Skin of body (tissue), 2 donors: ENCODE results near the gene CMSS1. TPM values are rescaled to one million over a fixed set of nuclear protein-coding genes. Genes with fewer than 3 reads are reported as not detected.

Experiments
- DNase-seq: peaks from one replicate; lab custom pipeline; 2025; lab: John Stamatoyannopoulos, UW
- total RNA-seq: library from RNA; depleted of rRNA; stranded (reverse); fragments of >200 nt; gene quantifications from one replicate; pipeline ENCODE4 v1.2.3, GENCODE V29; 2014

The CMSS1 gene
- total RNA-seq, 1 donor from 2014 or later = 12.9 TPM

DNA sequence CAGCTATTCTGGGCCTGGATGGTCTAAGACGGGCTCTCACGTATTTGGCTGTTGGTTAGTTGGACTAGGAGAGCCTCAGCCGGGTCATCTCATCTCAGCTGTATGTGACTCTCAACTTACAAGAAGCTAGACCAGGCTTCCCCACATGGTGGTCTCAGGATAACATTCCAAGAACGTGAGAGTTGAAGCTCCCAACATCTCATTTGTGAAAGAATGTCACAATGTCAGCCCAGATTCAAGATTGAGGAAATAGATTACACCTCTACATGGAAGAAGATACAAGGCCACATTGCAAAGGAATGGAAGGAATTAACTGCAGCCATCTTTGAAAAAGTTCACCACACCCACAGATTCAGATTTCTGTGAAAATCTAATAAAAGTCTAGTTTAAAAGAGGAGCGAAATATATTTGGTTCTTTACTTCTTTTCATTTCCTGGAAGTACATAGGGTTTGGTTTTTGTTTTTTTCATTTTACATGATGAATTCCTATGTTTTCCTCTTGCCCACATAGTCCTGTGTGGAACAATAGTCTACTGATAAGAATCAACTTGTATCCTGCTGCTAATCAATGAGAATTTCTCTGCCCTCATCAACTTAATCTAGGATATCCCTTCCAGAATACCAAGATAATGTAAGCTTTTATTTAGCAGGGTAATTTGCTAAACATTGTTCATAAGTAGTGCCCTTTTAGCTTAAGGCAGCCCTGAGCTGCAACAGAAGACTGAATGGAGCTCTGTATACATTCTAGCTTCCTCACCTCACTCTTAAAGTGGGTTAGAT lies 116.5 kb downstream of the CMSS1 start:
- no peak for DNase-seq

DNA sequence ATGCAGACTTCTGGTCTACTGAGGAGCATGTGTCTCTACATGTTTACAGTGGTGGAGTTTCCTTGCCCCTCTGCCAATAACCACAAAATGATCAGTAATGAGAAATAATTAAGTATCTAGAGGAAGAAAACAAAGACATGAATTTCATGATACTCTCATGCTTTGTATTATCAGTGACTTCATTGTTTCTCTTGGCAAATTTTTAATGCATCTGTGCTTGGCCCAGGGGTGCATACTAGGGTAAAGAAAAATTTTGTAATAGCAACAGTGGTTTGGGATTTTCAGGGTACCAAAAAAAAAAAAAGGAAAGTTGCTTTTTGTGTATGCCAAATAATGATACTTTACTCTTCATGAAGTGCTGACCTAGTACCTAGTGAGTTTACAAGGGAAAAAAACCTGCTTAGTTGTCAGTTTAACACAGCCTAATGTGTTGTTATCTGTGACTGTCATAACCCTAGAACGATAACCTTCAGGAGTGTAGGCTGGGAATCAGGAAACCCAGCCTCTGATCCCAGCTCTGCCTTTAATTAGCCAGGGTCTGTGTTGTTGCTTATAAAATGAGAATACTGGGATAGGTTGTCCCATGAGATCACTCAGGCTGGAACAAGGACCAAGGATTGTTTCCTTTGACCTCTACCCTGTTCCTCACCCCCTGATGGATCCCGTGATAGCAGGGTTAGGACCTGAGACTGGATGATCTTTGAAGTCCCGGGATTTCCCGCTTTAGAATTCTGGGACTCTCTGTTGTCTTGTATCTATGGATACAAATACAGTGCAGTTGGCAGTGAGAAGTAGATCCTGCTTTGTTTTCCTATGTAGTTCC lies 117.5 kb downstream of the CMSS1 start:
- peak; percentile 88 for DNase-seq

DNA sequence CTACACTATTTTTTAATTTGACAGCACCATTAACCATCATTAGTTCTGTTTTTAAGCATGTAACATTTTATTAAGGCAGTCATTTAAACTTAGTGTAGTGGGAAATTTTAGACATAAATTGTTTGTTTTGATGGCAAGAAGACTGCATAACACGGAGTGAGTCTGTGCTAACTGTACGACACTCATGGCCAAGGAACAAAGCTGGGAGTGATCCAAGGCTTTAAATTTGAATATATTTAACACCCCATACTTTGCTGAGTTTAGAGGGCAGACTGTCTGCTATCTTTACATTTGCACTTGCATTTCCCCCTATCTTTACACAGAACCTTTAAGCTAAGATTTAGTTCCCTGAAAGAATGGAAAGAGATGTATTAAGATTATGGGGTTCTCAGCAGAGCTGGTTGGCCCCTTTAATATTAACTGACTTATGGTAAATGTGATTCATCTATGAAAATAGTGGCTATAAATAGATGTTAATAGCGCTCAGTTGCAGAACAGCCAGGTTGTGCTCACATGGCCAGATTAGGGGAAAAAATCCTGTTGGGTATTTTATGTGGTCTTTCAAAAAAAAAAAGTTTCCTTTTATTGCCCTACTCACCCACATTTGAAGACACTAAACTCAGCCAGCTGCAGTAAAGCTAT lies 120.7 kb downstream of the CMSS1 start:
- DNase-seq = no peak

DNA sequence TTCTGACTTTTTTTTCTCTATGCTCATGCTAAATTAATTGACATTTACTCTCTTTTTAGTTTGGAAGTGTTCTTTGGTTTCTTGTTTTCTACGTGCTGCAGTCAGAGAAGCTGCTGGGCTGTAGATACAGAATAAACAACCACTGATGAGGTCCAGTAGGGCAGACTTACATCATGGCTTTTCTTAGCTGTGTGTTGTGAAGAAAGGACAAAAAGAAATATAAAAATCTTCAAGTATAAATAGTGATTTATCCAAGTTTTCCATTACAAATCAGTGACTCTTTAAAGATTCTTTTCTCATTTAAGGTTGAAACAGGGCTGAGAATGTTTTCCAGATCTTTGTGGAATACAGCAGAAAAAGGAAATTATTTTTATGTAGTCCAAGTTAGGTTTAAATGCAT lies 122.2 kb downstream of the CMSS1 start:
- DNase-seq = no peak

DNA sequence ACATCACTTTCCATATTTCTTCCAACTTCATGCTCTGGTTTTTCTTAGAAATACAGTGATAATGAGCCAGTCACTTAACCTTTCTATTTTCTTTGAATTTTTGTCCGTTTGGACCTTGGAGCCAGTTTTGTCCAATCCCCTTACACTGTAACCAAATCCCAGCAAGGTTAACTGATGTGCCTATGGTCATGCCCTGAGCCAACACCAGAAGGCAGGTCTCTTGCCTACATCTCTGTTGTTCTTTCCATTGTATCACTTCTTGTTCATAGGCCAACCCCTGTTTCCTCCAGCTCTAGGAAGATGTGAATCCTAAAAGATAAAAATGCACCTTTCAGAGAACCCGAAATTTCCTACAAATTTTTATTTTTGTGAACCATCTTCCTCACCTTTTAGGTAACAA lies 122.7 kb downstream of the CMSS1 start:
- DNase-seq = no peak

DNA sequence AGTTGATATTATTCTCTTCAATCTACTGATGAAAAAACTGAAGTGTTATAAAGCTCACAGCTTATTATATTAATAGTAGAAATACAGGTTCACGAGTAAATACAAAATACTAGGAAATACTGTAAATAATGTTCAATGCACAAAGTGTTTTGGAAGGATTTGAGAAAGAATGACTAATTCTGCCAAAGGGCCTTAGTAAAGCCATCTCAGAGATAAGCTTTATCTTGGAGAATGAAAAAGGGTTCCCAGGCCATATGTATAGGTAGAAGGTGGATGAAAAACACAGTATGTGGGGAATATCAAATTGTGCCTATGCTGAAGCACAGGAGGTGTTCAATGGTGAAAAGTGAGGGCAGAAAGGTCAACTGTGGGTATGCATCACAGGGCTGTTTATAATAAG lies 123.5 kb downstream of the CMSS1 start:
- DNase-seq = no peak

DNA sequence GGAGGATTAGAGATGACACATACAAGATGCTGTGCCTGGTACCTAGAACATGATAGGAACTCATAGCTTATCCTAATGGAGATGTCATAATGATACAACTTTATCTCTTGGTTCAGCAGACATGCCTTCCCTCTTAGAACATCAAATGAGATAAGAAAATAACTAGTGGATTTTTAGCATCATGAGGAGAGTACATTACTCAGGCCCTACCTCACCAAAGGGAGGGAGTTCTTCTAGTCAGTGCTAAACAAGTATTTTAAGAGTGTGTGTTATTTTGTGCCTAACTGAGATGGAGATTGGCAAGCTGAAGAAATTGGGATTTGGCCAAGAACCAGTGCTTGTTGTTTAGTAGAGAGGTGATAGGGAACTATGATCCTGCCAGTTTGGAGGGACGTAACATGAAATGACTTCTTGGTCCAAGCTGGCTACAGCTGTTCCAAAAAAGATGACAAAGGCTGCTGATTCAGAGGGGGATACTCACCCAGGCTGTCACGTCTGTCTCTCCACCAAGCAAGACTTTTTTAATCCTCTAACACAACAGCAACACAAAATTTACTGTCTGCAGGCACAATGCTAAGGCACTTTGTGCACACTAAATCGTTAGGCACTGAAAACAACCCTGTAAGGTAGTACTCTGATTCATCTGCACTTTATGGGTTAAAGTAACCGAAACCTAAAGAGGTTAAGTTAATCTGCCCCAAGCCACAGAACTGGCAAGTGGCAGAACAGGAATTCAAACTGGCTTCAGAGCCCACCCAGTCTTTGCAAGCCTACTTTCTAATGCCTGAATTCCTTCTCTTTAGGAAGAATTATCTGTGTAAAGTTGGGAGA lies 126.5 kb downstream of the CMSS1 start:
- no peak for DNase-seq

DNA sequence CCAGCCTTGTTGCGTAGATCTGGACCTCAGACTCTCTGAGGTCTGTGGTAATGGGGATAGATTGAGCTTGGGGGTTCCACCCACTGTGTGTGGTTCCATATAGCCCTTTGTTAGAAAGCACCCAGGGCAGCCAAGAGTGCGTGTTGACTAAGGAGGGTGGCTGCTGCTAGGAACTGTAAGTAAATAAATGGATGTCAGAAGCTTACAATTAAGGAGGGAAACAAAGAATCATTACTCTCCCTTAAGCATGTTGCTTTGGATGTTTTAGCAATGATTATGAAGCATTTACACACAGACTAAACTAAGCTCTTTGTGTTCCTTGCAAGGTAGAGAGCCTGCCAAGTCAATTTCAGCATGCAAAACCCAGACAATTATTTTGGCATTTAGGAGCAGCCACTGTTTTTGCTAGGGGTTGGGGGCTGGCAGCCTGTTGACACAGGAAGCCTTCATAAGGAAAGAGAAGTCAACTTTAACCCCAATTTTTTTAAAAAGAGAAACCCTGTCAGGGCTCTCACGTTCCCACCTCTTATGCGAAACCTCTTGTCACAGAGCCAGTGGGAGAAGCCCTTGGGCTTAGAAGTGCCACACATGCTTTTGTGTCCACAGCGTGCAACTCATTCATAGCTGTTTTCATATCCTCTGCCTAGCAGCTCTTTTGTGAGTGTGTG lies 127.8 kb downstream of the CMSS1 start:
- peak; percentile 75 for DNase-seq

DNA sequence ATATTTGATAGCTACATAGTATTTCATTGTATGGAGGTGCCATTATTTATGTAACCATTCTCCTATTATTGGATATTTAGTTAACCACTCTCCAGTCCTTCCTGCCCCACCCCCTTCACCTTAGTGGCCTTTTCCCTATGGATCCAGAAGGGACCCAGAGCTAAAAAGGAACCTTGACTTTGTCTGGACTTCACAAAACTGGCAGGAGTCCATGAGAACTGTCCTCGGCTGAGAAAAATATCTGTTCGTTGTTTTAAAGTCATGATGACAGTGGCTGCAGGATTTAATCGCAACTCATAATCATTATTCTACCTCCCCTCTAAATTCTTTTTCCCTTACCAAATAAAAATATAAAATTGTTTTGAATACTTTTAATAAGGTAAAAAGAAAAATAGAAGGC lies 129.7 kb downstream of the CMSS1 start:
- DNase-seq = no peak

DNA sequence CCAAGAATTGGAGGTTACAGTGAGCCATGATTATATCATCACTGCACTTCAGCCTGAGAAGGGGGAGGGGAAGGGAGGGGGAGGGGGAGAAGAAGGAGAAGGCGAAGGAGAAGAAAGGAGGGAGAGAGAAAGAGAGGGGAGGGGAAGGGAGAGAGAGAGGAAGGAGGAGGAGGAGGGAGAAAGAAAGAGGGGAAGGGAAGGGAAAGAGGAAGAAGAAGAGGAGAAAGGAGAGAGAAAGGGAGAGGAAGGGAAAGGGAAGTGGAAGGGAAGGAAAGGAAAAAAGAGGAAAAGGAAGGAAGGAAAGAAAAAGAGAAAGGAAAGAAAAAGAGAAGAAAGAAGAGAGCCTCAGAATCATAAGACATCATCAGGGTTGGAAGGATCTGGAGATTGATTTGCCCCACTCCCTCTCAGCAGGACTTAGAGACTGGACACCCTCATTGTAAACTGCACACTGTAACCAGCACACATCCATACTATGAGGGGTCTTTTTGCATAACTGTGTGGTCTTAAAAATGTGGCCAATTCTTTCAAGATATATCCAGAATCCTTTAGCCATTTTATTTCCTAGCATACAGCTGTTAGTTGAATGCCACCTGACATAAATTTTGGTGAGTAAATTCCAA lies 130.9 kb downstream of the CMSS1 start:
- DNase-seq = no peak

DNA sequence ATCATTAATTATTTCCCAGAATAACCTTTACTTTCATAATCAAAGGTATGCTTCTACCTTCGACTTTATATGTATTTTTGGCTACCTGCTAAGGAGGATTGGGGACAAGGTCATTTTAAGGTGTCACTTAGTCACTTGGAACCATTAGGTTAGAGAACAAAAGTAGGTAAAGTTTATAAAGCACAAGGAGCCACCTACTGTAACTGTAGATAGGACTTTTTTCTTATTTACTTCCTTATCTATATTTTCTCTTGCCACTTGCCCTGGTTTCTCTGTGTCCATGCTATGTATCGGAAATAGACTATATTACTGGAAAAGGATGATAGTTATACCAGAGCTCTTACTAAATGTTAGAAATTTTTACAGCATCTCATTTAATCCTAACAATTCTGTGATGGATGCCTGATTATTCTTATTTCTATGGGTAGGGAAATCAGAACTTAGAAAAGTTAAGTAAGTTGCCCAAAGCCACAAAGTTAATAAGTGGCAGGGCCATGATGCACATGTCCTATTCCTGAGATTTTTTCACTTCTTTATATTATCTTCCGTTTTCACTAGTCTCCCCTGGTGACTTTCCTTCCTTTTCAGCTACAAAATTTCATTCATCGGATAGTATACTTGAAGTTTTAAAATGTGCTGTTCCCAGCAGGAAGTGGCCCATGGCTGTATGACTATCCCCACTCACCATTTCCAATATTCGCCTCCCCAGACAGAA lies 132.5 kb downstream of the CMSS1 start:
- DNase-seq = no peak

DNA sequence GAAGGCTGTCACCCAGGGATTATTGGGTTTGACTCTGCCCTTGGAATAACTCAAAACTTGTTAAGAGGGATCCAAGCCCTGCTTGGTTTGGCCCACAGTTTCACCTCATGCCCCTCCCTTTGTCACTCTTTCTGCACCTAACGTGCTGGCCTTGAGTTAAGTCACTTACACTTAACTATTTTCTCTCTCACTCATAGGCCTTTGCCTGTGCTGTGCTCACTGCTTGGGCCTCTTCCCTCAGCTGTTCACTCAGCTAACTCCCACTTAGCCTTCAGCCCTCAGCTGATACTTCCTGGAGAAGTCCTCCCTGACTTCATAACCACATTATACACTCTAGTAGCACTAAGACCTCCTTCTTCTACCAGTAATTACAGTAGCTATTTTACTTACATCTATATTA lies 133.3 kb downstream of the CMSS1 start:
- no peak for DNase-seq

DNA sequence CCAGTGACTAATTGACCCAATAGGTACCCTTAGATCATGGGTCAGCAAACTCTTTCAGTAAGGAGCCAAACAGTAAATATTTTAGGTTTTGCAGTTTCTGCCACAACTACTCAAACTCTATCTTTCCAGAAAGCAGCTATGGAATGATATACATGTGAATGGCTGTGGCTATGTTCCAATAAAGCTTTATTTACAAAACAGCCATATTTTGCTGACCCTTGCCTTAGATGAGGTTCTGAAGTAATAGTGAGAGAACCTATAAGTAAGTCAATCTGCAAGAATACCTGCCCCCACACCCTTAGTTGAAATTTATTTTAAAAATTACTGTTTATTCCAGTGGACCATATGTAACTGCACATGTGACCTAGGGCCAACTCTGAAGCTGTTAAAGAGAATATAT lies 134.0 kb downstream of the CMSS1 start:
- DNase-seq = no peak

DNA sequence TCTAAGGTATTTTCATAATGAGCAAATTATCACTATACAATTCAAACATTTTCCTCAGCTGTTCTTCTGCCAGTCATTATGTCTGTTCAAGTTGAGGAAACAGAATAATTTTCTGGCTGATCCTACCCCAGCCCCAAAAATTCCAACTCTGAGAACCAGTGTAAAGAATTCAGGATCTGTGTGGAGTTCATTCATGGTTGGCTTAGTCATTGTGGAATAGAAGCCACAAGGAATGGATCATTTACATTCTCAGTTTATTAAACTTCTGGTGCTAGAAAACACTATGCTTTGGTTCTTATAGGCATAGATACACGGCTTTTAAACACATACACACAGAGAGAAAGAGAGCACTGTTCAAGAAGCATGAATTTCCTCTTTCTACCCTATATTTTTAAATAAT lies 134.6 kb downstream of the CMSS1 start:
- DNase-seq = no peak

DNA sequence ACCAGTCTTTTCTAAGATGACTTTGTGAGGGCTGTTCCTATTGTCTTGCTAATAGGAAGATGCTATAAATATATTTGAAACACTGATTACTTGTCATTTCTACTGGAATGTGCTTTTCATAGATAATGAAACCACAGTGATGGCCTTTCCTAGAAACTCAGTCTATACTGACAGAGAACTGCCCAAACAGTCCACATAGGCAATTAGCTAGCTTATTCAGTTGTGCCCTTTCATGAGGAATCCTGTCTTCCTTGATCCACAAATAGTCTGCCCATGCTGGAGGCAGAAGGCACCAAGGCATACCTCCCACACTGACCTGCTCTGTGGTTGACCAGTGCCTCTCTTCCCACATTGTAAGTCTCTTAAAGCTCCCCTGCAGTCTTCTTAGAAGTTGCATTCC lies 135.9 kb downstream of the CMSS1 start:
- no peak for DNase-seq

DNA sequence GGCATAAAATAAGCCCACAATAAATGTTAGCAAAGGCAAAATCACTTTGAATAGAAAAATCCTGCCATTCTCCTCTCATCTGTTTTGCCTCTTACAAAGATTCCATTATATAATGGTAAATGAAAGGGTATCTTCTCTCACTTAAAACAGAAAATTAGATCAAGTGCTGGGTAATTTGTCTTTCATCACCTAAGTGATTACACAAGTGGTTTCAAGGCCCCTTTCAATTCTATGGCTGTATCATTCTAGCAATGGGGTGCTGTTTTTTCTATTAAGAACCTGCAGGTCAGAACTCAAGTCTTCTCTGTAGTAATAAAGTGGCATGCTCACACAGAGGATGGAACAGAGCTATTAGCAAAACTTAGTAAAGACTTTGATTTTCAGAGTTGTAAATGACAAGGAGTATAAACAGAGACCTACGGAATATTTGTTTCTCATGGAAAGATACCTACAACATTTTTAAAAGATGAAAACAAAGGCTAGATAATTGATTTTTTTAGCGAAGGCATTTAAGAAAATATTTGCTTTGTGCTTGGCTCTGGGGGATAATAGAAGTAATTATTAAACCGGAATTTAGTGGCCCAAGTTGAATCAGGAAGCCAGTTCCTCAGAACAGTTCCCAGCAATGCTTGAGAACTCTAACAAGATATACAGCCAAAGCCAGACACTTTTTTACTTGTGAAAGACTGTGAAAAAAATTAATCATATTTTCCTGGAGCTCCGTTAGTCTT lies 137.4 kb downstream of the CMSS1 start:
- no peak for DNase-seq

DNA sequence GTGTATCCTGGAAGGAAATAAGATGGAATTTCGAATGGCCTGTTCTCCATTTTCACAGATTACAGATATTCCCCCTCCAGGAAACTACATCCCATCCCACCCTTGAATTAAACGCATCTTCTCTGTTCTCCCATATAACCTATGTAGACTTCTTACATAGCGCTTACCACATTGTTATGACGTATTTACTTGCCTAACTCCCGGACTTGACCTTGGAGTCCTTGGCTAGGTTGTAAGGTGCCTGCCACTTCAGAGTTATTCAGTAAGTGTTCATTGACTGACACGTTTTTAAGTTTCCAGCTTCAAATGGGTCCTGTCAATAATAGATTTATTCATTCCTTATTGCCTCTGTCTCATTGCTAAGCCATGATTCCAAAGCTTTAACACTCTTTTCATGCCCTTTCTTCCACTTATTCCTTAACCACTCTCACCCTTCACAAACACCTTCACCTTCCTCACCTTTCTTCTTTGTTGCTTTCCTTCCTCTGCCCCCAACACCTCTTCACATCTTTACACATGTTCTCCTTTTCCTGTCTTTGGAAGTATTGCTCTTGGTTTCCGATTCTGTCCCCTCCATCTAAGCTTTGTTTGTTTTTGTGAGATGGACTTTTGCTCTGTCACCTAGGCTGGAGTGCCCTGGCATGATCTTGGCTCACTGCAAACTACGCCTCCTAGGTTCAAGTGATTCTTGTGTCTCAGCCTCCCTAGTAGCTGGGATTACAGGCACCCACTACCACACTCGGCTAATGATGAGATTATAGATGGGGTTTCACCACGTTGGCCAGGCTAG lies 138.3 kb downstream of the CMSS1 start:
- no peak for DNase-seq

DNA sequence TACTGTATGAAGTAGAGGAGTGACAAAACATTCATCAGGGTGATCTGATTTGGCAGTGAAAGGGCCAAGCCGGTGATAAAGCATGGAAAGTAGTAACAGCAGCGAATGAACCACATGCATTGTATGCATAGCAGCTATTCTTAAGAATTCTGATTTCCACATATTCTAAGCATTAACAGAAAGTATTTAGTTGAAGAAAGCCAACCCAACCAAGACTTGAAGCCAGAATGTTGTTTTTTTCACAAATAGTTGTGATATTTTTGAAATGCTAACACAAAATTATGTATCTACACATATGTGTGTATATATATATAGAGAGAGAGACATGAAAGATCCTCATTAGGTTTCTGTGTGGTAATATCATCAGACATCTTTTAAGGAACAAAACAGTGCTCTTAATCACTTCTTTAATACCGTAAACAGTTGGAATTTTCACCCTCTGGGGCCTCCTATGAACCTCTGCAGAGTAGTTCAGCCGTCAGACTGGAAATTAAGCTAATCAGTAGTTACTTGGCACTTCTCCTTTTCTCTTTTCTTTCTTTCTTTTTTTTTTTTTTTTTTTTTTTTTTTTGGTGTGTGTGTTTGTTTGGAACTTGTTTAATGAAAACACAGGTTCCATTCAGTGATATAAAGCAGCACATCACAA lies 139.6 kb downstream of the CMSS1 start:
- peak; percentile 81 for DNase-seq
